H54 (cell line): Measurements from ENCODE around the gene NUMB.
"Not testable (repeated sequence)": the region's sequence is repeated elsewhere in the genome, so short reads cannot be mapped to it uniquely, and the experiment has no call there.

Source experiments
- DNase-seq: peaks from one replicate; pipeline ENCODE4 v3.0.0; 2011; ENCODE audit warnings: low spot score, mixed read lengths; ENCODE audit not compliant: insufficient read length
- FAIRE-seq: peaks from 3 replicates; lab custom pipeline; 2011; peaks lifted over from hg19 to GRCh38; lab: Jason Lieb, UNC
- POLR2A ChIP-seq: IDR thresholded peaks from 2 replicates; pipeline ENCODE4 v1.6.1; 2011; ENCODE audit warnings: low read depth, mild to moderate bottlenecking, low read length

NUMB gene

GRCh38 chr14:73375861-73376260, 82.5 kb downstream of the NUMB start:
- no peak for TF ChIP-seq POLR2A
- FAIRE-seq (no peak), DNase-seq (no peak)

GRCh38 chr14:73374218-73374617, 84.1 kb downstream of the NUMB start:
- DNase-seq: no peak
- no peak for TF ChIP-seq POLR2A
- no peak for FAIRE-seq

GRCh38 chr14:73372529-73372928, 85.8 kb downstream of the NUMB start:
- FAIRE-seq (no peak), DNase-seq (no peak)
- no peak for TF ChIP-seq POLR2A

- FAIRE-seq (no peak), DNase-seq (no peak)
- TF ChIP-seq POLR2A: no peak
Measured at GRCh38 chr14:73370561-73370960, 87.8 kb downstream of the NUMB start.

GRCh38 chr14:73369428-73369827, 88.9 kb downstream of the NUMB start:
- no peak for TF ChIP-seq POLR2A
- FAIRE-seq (no peak), DNase-seq (no peak)

- TF ChIP-seq POLR2A: no peak
- FAIRE-seq: no peak
- DNase-seq: no peak
Measured at GRCh38 chr14:73368616-73369015, 89.7 kb downstream of the NUMB start.

- FAIRE-seq (no peak), DNase-seq (no peak)
- TF ChIP-seq POLR2A: no peak
Measured at GRCh38 chr14:73365727-73366126, 92.6 kb downstream of the NUMB start.

GRCh38 chr14:73364559-73364958, 93.8 kb downstream of the NUMB start:
- DNase-seq (no peak), FAIRE-seq (no peak)
- TF ChIP-seq POLR2A: no peak

- FAIRE-seq (no peak), DNase-seq (no peak)
- TF ChIP-seq POLR2A: no peak
Measured at GRCh38 chr14:73359445-73359844, 98.9 kb downstream of the NUMB start.

GRCh38 chr14:73358187-73358586, 100.2 kb downstream of the NUMB start:
- no peak for DNase-seq
- no peak for FAIRE-seq
- TF ChIP-seq POLR2A: no peak

- not testable (repeated sequence) for DNase-seq, FAIRE-seq
Measured at GRCh38 chr14:73349091-73349490, 109.3 kb downstream of the NUMB start.

GRCh38 chr14:73344319-73344718, 114.0 kb downstream of the NUMB start:
- FAIRE-seq (no peak), DNase-seq (no peak)
- TF ChIP-seq POLR2A: no peak

- DNase-seq (no peak), FAIRE-seq (no peak)
- TF ChIP-seq POLR2A: no peak
Measured at GRCh38 chr14:73342670-73343069, 115.7 kb downstream of the NUMB start.

- no peak for FAIRE-seq
- DNase-seq: no peak
- no peak for TF ChIP-seq POLR2A
Measured at GRCh38 chr14:73339846-73340595, 118.3 kb downstream of the NUMB start.

- FAIRE-seq: no peak
- TF ChIP-seq POLR2A: no peak
Measured at GRCh38 chr14:73339206-73339605, 119.1 kb downstream of the NUMB start.

GRCh38 chr14:73338551-73338950, 119.8 kb downstream of the NUMB start:
- TF ChIP-seq POLR2A: no peak
- FAIRE-seq: no peak
- DNase-seq: no peak

More at GRCh38 chr14:73339206-73339605, 119.1 kb downstream of the NUMB start:
- no peak for DNase-seq
